BLaER1 (cell line): ENCODE measurements around the gene ZNF530.

Experiments used
- H3K27ac ChIP-seq: shearing (Covaris generic); formaldehyde crosslinking; 2 replicates; pipeline ENCODE4 v1.8.1; 2022
- H3K27me3 ChIP-seq: shearing (Covaris generic); formaldehyde crosslinking; 2 replicates; pipeline ENCODE4 v1.8.1; 2022
- H3K36me3 ChIP-seq: shearing (Covaris generic); formaldehyde crosslinking; 2 replicates; pipeline ENCODE4 v1.8.1; 2022
- H3K4me1 ChIP-seq: shearing (Covaris generic); formaldehyde crosslinking; 2 replicates; pipeline ENCODE4 v1.8.1; 2022
- H3K4me2 ChIP-seq: shearing (Covaris generic); formaldehyde crosslinking; 2 replicates; pipeline ENCODE4 v1.8.1; 2022
- H3K4me3 ChIP-seq: shearing (Covaris generic); formaldehyde crosslinking; 2 replicates; pipeline ENCODE4 v1.8.1; 2022
- H3K9ac ChIP-seq: shearing (Covaris generic); formaldehyde crosslinking; 2 replicates; pipeline ENCODE4 v1.8.1; 2022
- H3K9me3 ChIP-seq: shearing (Covaris generic); formaldehyde crosslinking; 2 replicates; pipeline ENCODE4 v1.8.1; 2022
- H4K20me1 ChIP-seq: shearing (Covaris generic); formaldehyde crosslinking; 2 replicates; pipeline ENCODE4 v1.8.1; 2022
- Cebpa-rat ChIP-seq: shearing (Covaris generic); IDR thresholded peaks from 2 replicates; pipeline ENCODE4 v1.8.1; 2022

The ZNF530 gene

DNA sequence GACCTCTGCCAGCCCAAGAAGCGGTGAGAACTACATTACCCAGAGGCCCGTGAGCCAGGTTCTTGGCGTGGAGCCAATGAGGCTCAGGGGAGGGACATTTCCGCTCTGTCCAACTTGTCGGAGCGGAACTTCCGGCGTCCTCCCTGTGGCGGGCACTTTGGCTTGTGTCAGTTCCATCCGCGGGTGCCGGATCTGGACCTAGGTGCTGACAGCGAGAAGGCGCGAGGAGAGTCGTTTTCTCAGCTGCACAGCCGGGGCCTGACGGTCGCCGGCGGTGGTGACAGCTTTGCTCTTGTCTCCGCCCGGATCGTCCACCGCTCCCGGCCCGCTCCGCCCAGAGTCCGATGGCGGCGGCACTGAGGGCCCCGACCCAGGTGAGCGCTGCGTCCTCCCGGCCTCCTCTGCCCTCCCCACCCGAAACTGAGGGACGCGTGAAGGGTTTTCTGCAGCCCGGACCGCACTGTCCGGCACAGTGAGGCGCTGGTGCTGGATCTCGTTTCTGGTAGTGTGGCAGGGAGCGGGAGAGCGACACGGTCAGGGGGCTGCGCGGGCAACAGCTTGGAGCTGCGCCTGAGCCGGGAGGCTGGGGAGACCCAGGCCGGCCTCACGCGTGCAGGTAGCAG lies at the start of gene ZNF530:
TSS of gene ZNF530 (plus strand) at position 125 of the 623 bp plus-strand sequence. CDS start 4,461 bp downstream, outside the sequence.
- H3K9ac ChIP-seq = peak within 1 kb of the TSS; percentile 88
- no peaks in the 10 kb centered on the region for H3K27me3 ChIP-seq
- H4K20me1 ChIP-seq = 0 out of 2 replicates have a peak, but pooled peaks cover 5% of the 10 kb centered on the region
- H3K27ac ChIP-seq = peak within 1 kb of the TSS; percentile 71
- H3K4me3 ChIP-seq = peak within 1 kb of the TSS; percentile 97
- H3K9me3 ChIP-seq = peaks cover 22% of the 10 kb centered on the region; the same call in 1 of the 2 replicates
- TF ChIP-seq Cebpa-rat = no peak
- H3K4me1 ChIP-seq = peaks cover 24% of the 10 kb centered on the region
- H3K4me2 ChIP-seq = peak within 1 kb of the TSS; percentile 99
- H3K36me3 ChIP-seq = peaks cover 37% of the 10 kb centered on the region

DNA sequence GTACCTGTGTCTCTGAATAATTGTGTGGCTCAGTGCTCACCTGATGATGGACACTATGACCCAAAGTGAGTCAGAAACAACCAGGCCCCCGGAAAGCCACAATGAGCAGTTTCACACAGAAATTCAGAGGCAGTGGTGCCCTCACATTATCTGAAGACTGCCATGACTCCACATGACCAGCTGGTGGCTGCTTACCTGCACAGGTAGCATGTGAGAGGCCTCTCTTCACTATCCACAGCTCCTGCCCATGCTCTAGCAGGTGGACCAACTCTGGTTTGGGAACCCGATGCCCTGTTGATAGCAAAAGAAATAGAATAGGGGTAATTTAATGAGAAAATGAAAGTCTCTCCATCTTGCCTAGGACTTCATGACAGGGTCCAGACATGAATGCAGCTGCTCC lies 47.3 kb upstream of the ZNF530 start:
- peaks cover 99% of the 10 kb centered on the region for H3K36me3 ChIP-seq
- H4K20me1 ChIP-seq = peaks cover 6% of the 10 kb centered on the region; the same call in 1 of the 2 replicates
- no peak overlapping the region for H3K4me3 ChIP-seq
- no peaks in the 10 kb centered on the region for H3K27me3 ChIP-seq
- no peak overlapping the region for H3K27ac ChIP-seq
- H3K9ac ChIP-seq = no peak overlapping the region
- TF ChIP-seq Cebpa-rat = no peak
- no peaks in the 10 kb centered on the region for H3K4me1 ChIP-seq
- no peak overlapping the region for H3K4me2 ChIP-seq
- H3K9me3 ChIP-seq = peaks cover 67% of the 10 kb centered on the region

DNA sequence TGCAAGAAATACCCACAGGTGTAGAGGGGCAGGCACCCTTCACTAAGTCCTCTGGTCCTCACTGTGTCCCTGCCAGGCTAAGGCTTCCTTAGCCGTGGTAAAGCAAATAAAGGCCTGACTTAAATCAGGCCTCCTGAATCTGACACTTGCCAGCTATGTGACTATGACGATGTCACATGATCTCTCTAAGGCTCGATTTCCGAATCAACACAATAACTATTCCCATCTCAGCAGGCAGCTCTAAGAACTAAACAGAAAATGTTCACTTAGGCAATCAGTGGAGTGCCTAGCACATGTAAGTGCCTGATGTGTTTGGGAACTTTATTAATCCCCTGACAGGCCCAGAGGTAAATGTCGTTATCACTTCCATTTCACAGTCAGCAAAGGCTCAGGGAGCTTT lies 42.0 kb upstream of the ZNF530 start:
- no peak for TF ChIP-seq Cebpa-rat
- peak overlapping the region; percentile 89; the same call in 1 of the 2 replicates for H3K4me2 ChIP-seq
- H4K20me1 ChIP-seq = peaks cover 21% of the 10 kb centered on the region; the same call in 1 of the 2 replicates
- no peak overlapping the region for H3K4me3 ChIP-seq
- H3K27me3 ChIP-seq = no peaks in the 10 kb centered on the region
- peaks cover 61% of the 10 kb centered on the region for H3K9me3 ChIP-seq
- peak overlapping the region; percentile 94 for H3K9ac ChIP-seq
- peaks cover 53% of the 10 kb centered on the region for H3K36me3 ChIP-seq
- H3K4me1 ChIP-seq = peaks cover 20% of the 10 kb centered on the region
- no peak overlapping the region for H3K27ac ChIP-seq

DNA sequence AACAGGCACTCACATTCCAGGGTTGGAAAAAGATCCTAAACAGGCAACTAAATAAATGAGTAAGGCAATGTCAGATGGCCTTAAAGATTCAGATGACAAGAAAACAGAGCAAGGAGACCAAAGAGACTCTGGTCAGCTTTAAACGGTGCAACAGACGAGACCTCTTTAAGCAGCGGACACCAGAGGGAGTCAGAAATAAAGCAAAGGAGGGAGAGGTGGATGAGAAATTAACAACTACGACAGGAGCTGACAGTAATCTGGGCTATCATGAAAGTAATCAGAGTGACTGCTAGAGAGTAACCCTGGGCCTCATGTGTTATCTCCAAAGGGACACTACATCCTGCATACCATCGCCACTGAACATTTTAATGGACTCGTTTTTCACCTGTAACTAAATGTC lies 41.2 kb upstream of the ZNF530 start:
- peak overlapping the region; percentile 89; the same call in 1 of the 2 replicates for H3K27ac ChIP-seq
- peak overlapping the region; percentile 94 for H3K9ac ChIP-seq
- peaks cover 21% of the 10 kb centered on the region; the same call in 1 of the 2 replicates for H4K20me1 ChIP-seq
- H3K9me3 ChIP-seq = peaks cover 61% of the 10 kb centered on the region
- H3K4me2 ChIP-seq = peak overlapping the region; percentile 89
- peaks cover 45% of the 10 kb centered on the region for H3K36me3 ChIP-seq
- no peaks in the 10 kb centered on the region for H3K27me3 ChIP-seq
- peak overlapping the region; percentile 99 for H3K4me3 ChIP-seq
- no peak for TF ChIP-seq Cebpa-rat
- H3K4me1 ChIP-seq = peaks cover 20% of the 10 kb centered on the region

DNA sequence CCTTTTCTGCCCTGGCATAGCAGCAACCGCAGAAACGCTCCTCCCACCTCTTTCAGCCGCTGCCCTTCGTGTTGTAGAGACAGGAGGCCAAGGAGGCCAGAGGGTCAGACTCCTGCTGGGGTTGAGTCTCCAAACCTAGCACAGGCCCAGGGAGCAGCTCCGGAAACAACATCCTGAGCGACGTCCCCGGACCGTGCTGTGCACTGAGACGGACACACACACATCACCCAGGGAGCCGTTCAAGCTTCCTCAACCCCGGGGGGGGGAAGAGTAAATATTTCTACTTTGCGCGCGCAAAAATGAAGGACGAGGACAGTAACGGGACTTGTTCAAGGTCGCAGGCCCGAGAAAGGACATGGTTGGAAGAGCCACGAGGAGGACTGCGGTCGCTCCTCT lies 40.7 kb upstream of the ZNF530 start:
- H3K36me3 ChIP-seq = peaks cover 40% of the 10 kb centered on the region
- H3K4me2 ChIP-seq = peak overlapping the region; percentile 89
- no peaks in the 10 kb centered on the region for H3K27me3 ChIP-seq
- H4K20me1 ChIP-seq = peaks cover 21% of the 10 kb centered on the region; the same call in 1 of the 2 replicates
- H3K4me1 ChIP-seq = peaks cover 20% of the 10 kb centered on the region
- peak overlapping the region; percentile 89 for H3K27ac ChIP-seq
- H3K9ac ChIP-seq = peak overlapping the region; percentile 94
- TF ChIP-seq Cebpa-rat = no peak
- peaks cover 61% of the 10 kb centered on the region for H3K9me3 ChIP-seq
- H3K4me3 ChIP-seq = peak overlapping the region; percentile 99

DNA sequence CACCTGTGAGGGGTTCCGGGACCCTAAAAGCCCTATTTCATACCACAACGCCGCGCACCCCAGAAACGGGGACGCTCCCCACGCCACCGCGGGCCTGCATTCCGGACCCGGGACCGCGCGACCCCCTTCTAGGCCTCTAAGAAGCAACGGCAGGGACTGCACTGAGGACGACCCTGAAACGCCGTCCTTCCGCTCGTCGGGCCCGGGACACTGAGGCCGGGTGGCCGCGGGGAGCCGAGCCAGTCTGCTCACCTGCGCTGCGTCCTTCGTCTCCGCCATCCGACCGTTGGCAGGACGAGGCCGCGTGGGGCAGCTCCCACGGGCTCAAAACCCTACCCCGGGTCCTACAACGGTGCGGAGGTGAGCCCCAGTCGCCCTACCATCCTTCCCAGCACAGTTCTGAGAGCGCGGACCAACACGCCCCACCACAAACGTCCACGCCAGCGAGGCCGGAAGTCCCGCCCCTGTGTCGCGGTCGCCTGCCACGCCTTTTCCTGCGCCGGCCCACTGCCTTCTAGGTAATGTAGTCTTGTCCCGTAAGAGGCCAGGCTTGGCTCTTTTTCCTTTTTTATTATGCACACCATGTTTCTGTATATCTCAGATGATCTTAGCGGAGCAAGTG lies 40.2 kb upstream of the ZNF530 start, which contains the start of gene ZNF550:
TSS of gene ZNF550 (minus strand) at position 460 of the 622 bp plus-strand sequence. CDS start at position 279, 181 bp downstream.
- Histone ChIP-seq H4K20me1 (peaks cover 21% of the 10 kb centered on the region; the same call in 1 of the 2 replicates), H3K4me3 (peak within 1 kb of the TSS; percentile 99), H3K9ac (peak within 1 kb of the TSS; percentile 94), H3K27ac (peak within 1 kb of the TSS; percentile 89), H3K27me3 (no peaks in the 10 kb centered on the region), H3K4me1 (peaks cover 20% of the 10 kb centered on the region), H3K9me3 (peaks cover 61% of the 10 kb centered on the region), H3K36me3 (peaks cover 35% of the 10 kb centered on the region), H3K4me2 (peak within 1 kb of the TSS; percentile 89)
- no peak for TF ChIP-seq Cebpa-rat

DNA sequence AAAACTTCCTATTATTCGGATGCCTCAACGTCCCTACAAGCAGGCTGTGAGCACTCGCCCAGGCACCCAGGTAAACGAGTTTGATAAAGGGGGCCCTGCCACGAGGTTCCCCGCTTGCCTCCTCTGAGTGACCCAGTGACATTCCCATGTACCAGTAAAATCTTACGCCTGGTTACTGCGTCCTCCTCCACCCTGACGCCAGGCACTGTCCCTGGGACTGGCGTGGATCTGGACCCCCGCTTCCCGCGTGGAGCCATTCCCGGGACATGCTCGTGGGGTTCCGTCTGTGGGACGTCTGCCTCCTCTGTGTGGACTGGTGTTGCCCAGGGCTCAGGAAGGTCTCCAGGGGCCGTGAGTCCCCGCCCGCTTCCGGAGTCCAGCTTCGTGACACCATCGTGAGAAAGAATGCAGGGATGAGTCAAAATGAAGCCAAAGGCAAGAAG lies 39.6 kb upstream of the ZNF530 start:
- H3K27ac ChIP-seq = peak overlapping the region; percentile 15; the same call in 1 of the 2 replicates
- H3K9ac ChIP-seq = peak overlapping the region; percentile 94
- H3K27me3 ChIP-seq = no peaks in the 10 kb centered on the region
- H3K4me2 ChIP-seq = peak overlapping the region; percentile 89
- H3K36me3 ChIP-seq = peaks cover 29% of the 10 kb centered on the region
- TF ChIP-seq Cebpa-rat = no peak
- peaks cover 66% of the 10 kb centered on the region for H3K9me3 ChIP-seq
- H3K4me3 ChIP-seq = peak overlapping the region; percentile 99
- H3K4me1 ChIP-seq = peaks cover 20% of the 10 kb centered on the region
- peaks cover 21% of the 10 kb centered on the region; the same call in 1 of the 2 replicates for H4K20me1 ChIP-seq

DNA sequence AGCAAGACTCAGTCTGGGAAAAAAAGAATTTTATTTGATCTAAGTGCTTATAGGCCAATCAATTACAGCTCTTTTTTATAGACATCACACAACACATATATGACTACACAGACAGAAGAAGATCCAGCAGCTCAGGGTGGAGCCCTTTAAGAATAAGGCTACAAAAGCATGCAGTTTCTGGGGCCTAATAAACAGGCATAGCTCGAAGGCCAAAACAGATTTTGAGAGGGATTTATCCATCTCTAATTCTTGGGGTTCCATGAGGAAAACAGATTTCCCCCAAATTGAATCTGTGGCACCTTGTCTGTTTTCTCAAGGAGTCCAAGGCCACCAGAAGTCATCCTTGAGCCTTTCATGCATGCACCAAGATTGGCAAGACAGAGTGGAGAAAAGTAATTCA lies 36.1 kb upstream of the ZNF530 start:
- H3K4me3 ChIP-seq = no peak overlapping the region
- TF ChIP-seq Cebpa-rat = no peak
- peaks cover 6% of the 10 kb centered on the region; the same call in 1 of the 2 replicates for H3K36me3 ChIP-seq
- peaks cover 9% of the 10 kb centered on the region for H3K4me1 ChIP-seq
- H3K27me3 ChIP-seq = no peaks in the 10 kb centered on the region
- no peak overlapping the region for H3K27ac ChIP-seq
- peaks cover 86% of the 10 kb centered on the region for H3K9me3 ChIP-seq
- peaks cover 5% of the 10 kb centered on the region; the same call in 1 of the 2 replicates for H4K20me1 ChIP-seq
- no peak overlapping the region for H3K9ac ChIP-seq
- no peak overlapping the region for H3K4me2 ChIP-seq

DNA sequence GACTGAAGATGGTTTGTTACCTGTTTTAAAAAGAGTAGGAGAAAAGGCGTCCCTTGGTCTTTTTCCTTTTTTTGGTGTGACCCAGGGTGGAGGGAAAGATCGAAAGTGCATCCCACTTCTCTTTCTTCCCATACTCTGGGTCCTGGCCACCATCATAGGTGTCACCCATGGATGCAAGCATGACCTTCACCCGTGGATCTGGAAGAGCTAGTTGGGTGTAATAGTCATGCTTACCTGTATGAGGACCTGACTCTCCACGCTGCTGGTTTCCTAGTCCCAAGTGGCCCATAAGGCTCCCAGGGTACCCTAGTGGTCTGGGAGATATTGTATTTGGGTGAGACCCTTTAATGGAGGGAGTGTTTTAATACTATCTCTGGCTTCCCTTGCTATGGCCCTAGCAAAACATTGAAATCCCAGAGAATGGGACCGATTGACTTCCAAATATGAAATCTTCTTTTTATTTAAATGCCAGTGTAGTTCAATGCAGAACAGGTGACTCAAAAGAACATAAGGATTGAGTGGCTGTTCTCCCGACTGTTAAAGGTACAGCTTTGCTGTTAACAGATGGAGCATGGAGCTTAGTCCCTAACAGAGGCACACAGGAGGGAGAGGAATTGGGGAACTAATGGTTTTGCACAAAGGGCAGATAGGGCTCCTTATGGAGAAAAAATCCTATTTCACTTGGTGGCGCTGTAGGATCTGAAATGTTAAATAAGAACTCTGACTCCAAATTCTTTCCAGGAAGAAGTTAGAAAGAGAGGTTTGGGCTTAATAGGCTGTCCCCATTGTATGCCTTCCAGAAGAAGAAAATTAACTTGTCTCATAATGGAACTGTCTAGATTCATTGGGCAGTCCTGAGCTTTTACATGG lies 33.1 kb upstream of the ZNF530 start:
- Histone ChIP-seq H4K20me1 (no peaks in the 10 kb centered on the region), H3K36me3 (peaks cover 23% of the 10 kb centered on the region), H3K4me3 (peak overlapping the region; percentile 17; the same call in 1 of the 2 replicates), H3K9ac (no peak overlapping the region), H3K4me1 (no peaks in the 10 kb centered on the region), H3K9me3 (peaks cover 100% of the 10 kb centered on the region), H3K27me3 (no peaks in the 10 kb centered on the region), H3K4me2 (no peak overlapping the region), H3K27ac (no peak overlapping the region)
- no peak for TF ChIP-seq Cebpa-rat
